ENCODE measurements around the gene RPS13.
"Not testable (repeated sequence)": the region's sequence is repeated elsewhere in the genome, so short reads cannot be mapped to it uniquely, and the experiment has no call there.

RPS13 gene

DNA sequence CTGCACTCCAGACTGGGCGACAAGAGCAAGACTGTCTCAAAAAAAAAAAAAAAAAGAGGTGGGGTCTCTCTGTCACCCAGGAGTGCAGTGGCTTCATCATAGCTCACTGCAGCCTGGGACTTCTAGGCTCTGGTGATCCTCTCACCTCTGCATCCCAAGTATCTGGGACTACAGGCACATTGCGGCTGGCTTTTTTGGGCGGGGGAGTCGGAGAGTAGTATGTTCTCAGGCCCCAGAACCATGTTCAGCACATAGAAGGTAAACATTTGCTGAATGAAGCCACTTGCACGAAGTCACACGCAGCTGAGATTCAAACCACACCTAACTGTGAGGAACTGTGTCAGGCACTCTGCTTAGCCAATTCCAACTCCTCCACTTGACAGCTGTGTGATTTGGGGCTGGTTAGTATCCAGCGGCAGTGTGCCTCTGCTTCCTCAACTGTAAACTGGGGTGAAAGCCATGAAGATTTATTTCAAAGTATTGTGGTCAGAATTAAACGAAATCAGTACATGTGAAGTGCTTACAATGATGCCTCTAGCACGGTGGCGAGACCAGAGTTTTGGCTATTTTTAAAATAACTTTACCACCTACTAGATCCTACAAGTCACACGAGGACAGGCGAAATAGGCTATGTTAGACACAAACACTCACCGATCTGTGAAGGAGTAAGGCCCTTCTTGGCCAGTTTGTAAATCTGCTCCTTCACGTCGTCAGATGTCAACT lies 789 bp downstream of the RPS13 start:
- Histone ChIP-seq H3K4me3 (ENCODE audit: low read depth in 1 of 2, low read length in 2 of 2) (peak overlapping the region; percentile 90), H3K36me3 (ENCODE audit: insufficient read depth, low read length) (peaks cover 29% of the 10 kb centered on the region), H3K4me1 (ENCODE audit: insufficient read depth, low read length) (peaks cover 21% of the 10 kb centered on the region), H3K9ac (ENCODE audit: low read length) (peak overlapping the region; percentile 74), H3K27ac (ENCODE audit: low read depth, low read length) (peak overlapping the region; percentile 92), H3K27me3 (ENCODE audit: control insufficient read depth in 1 of 2, insufficient read depth in 2 of 2, low read length in 2 of 2) (no peaks in the 10 kb centered on the region), H3K9me3 (ENCODE audit: low read length) (no peaks in the 10 kb centered on the region)

DNA sequence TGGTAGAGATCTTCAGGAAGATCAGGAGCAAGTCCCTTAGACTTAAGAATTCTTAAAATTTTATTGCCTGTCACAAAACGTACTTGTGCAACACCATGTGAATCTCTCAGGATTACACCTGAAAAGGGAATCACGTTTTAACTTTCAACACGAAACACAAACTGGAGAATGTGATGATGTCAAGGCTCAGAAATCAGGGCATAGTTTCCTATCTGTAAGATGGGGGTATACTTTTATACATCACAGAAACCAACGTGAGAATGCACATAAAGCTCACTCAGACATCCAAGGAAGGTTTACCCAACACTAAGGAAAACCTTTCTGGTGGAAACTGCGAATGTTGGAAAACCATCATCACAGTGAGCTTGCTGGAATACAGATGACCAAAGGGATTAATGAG lies 2.0 kb downstream of the RPS13 start:
- Histone ChIP-seq H3K27me3 (ENCODE audit: control insufficient read depth in 1 of 2, insufficient read depth in 2 of 2, low read length in 2 of 2) (no peaks in the 10 kb centered on the region), H3K4me3 (ENCODE audit: low read depth in 1 of 2, low read length in 2 of 2) (peak overlapping the region in 1 of 2 donors; percentile 2), H3K9me3 (ENCODE audit: low read length) (no peaks in the 10 kb centered on the region), H3K27ac (ENCODE audit: low read depth, low read length) (no peak overlapping the region), H3K9ac (ENCODE audit: low read length) (no peak overlapping the region), H3K4me1 (ENCODE audit: insufficient read depth, low read length) (peaks cover 21% of the 10 kb centered on the region), H3K36me3 (ENCODE audit: insufficient read depth, low read length) (peaks cover 29% of the 10 kb centered on the region)

DNA sequence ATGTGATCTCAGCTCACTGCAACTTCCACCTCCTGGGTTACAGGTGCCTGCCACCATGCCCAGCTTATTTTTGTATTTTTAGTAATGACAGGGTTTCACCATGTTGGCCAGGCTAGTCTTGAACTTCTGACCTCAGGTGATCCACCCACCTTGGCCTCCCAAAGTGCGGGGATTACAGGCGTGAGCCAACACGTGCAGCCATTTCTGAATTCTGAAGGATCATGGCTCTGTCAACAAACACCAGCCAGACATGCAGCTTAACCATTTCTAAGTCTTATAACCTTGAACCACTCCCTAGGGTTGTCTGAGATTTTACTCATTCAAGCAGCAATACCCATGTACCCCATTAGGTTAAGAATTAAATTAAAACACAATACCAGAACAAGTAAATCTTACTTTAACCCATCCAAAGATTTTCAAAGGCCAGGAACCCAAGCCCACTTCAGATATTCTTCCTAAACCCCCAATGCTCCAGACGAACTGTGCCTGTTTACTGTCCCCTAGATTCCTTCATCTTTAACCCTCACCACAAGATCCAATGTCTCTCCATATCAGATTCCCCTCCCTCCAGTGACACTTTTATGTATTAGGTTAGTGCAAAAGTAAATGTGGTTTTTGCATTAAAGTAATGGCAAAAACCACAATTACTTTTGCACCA lies 4.0 kb downstream of the RPS13 start:
- no peak overlapping the region for H3K9ac ChIP-seq (ENCODE audit: low read length)
- H3K9me3 ChIP-seq (ENCODE audit: low read length): no peaks in the 10 kb centered on the region
- H3K4me1 ChIP-seq (ENCODE audit: insufficient read depth, low read length): peaks cover 21% of the 10 kb centered on the region
- H3K36me3 ChIP-seq (ENCODE audit: insufficient read depth, low read length): peaks cover 29% of the 10 kb centered on the region
- H3K27ac ChIP-seq (ENCODE audit: low read depth, low read length): no peak overlapping the region
- no peaks in the 10 kb centered on the region for H3K27me3 ChIP-seq (ENCODE audit: control insufficient read depth in 1 of 2, insufficient read depth in 2 of 2, low read length in 2 of 2)
- H3K4me3 ChIP-seq (ENCODE audit: low read depth in 1 of 2, low read length in 2 of 2): no peak overlapping the region

DNA sequence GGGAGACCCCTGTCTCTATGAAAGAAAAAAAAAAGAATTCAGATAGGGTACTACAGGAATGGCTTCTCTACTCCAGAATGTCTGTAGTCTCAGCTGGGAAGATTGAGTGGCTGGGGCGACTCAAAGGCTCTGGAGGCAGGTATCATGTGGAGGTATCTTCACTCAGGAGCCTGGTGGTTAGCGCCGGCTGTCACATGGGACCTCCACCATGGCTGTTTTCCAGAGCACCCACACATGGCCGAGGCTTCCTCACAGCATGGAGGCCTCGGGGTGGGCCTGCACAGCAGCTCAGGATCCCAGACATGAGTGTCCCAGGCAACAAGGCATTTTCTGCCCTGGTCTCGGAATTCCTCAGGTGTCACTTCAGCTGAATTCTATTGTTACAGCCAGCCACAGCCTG lies 10.1 kb downstream of the RPS13 start:
- H3K4me3 ChIP-seq (ENCODE audit: low read depth in 1 of 2, low read length in 2 of 2): no peak overlapping the region
- H3K27ac ChIP-seq (ENCODE audit: low read depth, low read length): no peak overlapping the region
- H3K36me3 ChIP-seq (ENCODE audit: insufficient read depth, low read length): no peaks in the 10 kb centered on the region
- no peaks in the 10 kb centered on the region for H3K27me3 ChIP-seq (ENCODE audit: control insufficient read depth in 1 of 2, insufficient read depth in 2 of 2, low read length in 2 of 2)
- H3K9me3 ChIP-seq (ENCODE audit: low read length): no peaks in the 10 kb centered on the region
- H3K4me1 ChIP-seq (ENCODE audit: insufficient read depth, low read length): no peaks in the 10 kb centered on the region
- H3K9ac ChIP-seq (ENCODE audit: low read length): no peak overlapping the region

- no peaks in the 10 kb centered on the region for H3K9me3 ChIP-seq (ENCODE audit: low read length)
- no peak overlapping the region for H3K27ac ChIP-seq (ENCODE audit: low read depth, low read length)
- no peak overlapping the region for H3K9ac ChIP-seq (ENCODE audit: low read length)
- H3K4me1 ChIP-seq (ENCODE audit: insufficient read depth, low read length): no peaks in the 10 kb centered on the region
- no peaks in the 10 kb centered on the region for H3K36me3 ChIP-seq (ENCODE audit: insufficient read depth, low read length)
- H3K27me3 ChIP-seq (ENCODE audit: control insufficient read depth in 1 of 2, insufficient read depth in 2 of 2, low read length in 2 of 2): no peaks in the 10 kb centered on the region
- H3K4me3 ChIP-seq (ENCODE audit: low read depth in 1 of 2, low read length in 2 of 2): no peak overlapping the region
These were observed 10.8 kb downstream of the RPS13 start for GRCh38 chr11:17066691-17067090.

GRCh38 chr11:17063171-17064002 lies 14.1 kb downstream of the RPS13 start:
- H3K27me3 ChIP-seq (ENCODE audit: control insufficient read depth in 1 of 2, insufficient read depth in 2 of 2, low read length in 2 of 2): no peaks in the 10 kb centered on the region
- H3K4me3 ChIP-seq (ENCODE audit: low read depth in 1 of 2, low read length in 2 of 2): no peak overlapping the region
- no peaks in the 10 kb centered on the region for H3K9me3 ChIP-seq (ENCODE audit: low read length)
- H3K27ac ChIP-seq (ENCODE audit: low read depth, low read length): no peak overlapping the region
- H3K4me1 ChIP-seq (ENCODE audit: insufficient read depth, low read length): no peaks in the 10 kb centered on the region
- no peaks in the 10 kb centered on the region for H3K36me3 ChIP-seq (ENCODE audit: insufficient read depth, low read length)
- no peak overlapping the region for H3K9ac ChIP-seq (ENCODE audit: low read length)

GRCh38 chr11:17051146-17051545 lies 26.3 kb downstream of the RPS13 start:
- H3K4me1 ChIP-seq (ENCODE audit: insufficient read depth, low read length); H3K36me3 ChIP-seq (ENCODE audit: insufficient read depth, low read length); H3K27me3 ChIP-seq (ENCODE audit: control insufficient read depth in 1 of 2, insufficient read depth in 2 of 2, low read length in 2 of 2); H3K9me3 ChIP-seq (ENCODE audit: low read length); H3K4me3 ChIP-seq (ENCODE audit: low read depth in 1 of 2, low read length in 2 of 2); H3K27ac ChIP-seq (ENCODE audit: low read depth, low read length); H3K9ac ChIP-seq (ENCODE audit: low read length): not testable (repeated sequence)

- not testable (repeated sequence) for H3K36me3 ChIP-seq (ENCODE audit: insufficient read depth, low read length); H3K4me1 ChIP-seq (ENCODE audit: insufficient read depth, low read length); H3K9ac ChIP-seq (ENCODE audit: low read length); H3K27ac ChIP-seq (ENCODE audit: low read depth, low read length); H3K4me3 ChIP-seq (ENCODE audit: low read depth in 1 of 2, low read length in 2 of 2); H3K27me3 ChIP-seq (ENCODE audit: control insufficient read depth in 1 of 2, insufficient read depth in 2 of 2, low read length in 2 of 2); H3K9me3 ChIP-seq (ENCODE audit: low read length)
These were observed 29.0 kb downstream of the RPS13 start for GRCh38 chr11:17048491-17048890.

DNA sequence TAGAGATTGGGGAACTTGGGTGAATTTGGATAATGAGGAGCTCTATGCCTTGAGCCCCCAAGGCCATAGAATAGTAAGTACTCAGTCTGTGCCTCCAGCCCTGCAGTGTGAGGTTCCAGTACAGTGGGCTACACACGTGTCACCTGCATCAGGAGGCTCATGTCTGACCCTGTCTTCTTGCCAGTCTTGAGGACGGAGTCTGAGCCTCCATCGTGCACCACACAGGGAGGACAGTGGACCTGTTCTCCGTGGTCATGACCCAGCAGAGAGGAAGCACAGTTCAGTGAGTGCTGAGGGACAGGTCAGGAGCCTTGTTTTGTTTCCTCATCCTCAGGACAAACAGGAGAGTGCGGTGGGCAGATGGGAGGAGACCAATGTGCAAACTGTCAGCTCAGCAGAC lies 30.8 kb downstream of the RPS13 start:
- Histone ChIP-seq H3K9ac (ENCODE audit: low read length) (no peak overlapping the region), H3K27me3 (ENCODE audit: control insufficient read depth in 1 of 2, insufficient read depth in 2 of 2, low read length in 2 of 2) (no peaks in the 10 kb centered on the region), H3K9me3 (ENCODE audit: low read length) (no peaks in the 10 kb centered on the region), H3K36me3 (ENCODE audit: insufficient read depth, low read length) (no peaks in the 10 kb centered on the region), H3K4me3 (ENCODE audit: low read depth in 1 of 2, low read length in 2 of 2) (no peak overlapping the region), H3K27ac (ENCODE audit: low read depth, low read length) (no peak overlapping the region), H3K4me1 (ENCODE audit: insufficient read depth, low read length) (no peaks in the 10 kb centered on the region)

DNA sequence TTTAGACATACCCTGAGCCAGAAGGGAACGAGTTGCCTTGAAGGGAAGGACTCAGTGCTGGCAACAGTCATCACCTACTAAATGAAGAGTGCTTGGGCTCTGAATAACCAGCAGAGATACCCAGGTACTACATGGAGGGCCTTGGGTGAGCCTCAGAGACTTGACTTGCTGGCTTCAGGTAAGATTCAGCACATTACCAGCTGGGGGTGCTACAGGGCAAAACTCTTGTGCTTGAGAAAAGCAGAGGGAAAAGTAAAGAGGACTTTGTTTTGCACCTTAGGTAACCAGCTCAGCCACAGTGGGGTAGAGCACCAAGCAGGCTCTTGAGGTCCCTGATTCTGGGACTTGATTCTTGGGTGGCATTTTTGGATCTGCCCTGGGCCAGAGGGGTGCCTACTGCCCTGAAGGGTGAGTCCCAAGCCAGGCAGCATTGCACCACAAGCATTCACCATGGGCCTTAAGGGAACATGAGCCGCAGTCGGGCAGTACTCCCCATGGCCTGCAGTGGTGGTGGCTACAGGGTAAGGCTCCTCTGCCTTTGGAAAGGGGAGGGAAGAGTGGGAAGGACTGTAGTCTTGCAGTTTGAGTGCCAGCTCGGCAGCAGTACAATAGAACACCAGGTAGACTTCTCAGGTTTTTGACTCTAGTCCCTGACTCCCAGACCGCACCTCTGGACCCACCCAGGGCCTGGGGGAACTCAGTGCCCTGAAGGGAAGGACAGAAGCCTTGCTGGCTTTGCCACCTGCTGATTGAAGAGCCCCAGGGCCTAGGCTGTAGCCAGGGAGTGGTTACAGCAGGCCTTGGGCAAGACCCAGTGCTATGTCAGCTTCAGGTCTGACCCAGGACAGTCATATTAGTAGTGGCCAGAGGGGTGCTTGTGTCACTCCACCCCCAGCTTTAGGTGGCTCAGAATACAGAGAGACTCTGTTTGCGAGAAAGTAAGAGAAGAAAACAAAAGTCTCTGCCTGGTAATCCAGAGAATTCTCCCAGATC lies 40.5 kb downstream of the RPS13 start:
- no peaks in the 10 kb centered on the region for H3K9me3 ChIP-seq (ENCODE audit: low read length)
- no peak overlapping the region for H3K27ac ChIP-seq (ENCODE audit: low read depth, low read length)
- H3K4me3 ChIP-seq (ENCODE audit: low read depth in 1 of 2, low read length in 2 of 2): no peak overlapping the region
- H3K36me3 ChIP-seq (ENCODE audit: insufficient read depth, low read length): no peaks in the 10 kb centered on the region
- no peaks in the 10 kb centered on the region for H3K27me3 ChIP-seq (ENCODE audit: control insufficient read depth in 1 of 2, insufficient read depth in 2 of 2, low read length in 2 of 2)
- no peaks in the 10 kb centered on the region for H3K4me1 ChIP-seq (ENCODE audit: insufficient read depth, low read length)
- no peak overlapping the region for H3K9ac ChIP-seq (ENCODE audit: low read length)

GRCh38 chr11:17034027-17034426 lies 43.4 kb downstream of the RPS13 start:
- H3K36me3 ChIP-seq (ENCODE audit: insufficient read depth, low read length); H3K27ac ChIP-seq (ENCODE audit: low read depth, low read length); H3K27me3 ChIP-seq (ENCODE audit: control insufficient read depth in 1 of 2, insufficient read depth in 2 of 2, low read length in 2 of 2); H3K9me3 ChIP-seq (ENCODE audit: low read length); H3K4me1 ChIP-seq (ENCODE audit: insufficient read depth, low read length); H3K4me3 ChIP-seq (ENCODE audit: low read depth in 1 of 2, low read length in 2 of 2); H3K9ac ChIP-seq (ENCODE audit: low read length): not testable (repeated sequence)

All from muscle layer of colon (tissue), 2 donors.